Stimulated activated CD8-positive, alpha-beta memory T cell treated with anti-CD3 and anti-CD28 coated beads, Interleukin-2, amount 100 ng/mL, for 1 hour (primary cell): ENCODE data around the gene GPN3.
A peak's percentile ranks its signal among the peaks of the same experiment; 100 is the strongest.
"Not testable (repeated sequence)": the region's sequence is repeated elsewhere in the genome, so short reads cannot be mapped to it uniquely, and the experiment has no call there.

Experiments used
- DNase-seq, 2 donors: peaks; one replicate each; pipeline ENCODE4 v3.0.0-alpha.2; 2020; ENCODE audit warnings: low read depth in 2 of 2

GPN3 gene

GRCh38 chr12:110444455-110444854 is 23.6 kb downstream of the GPN3 start:
- no peak for DNase-seq

DNA sequence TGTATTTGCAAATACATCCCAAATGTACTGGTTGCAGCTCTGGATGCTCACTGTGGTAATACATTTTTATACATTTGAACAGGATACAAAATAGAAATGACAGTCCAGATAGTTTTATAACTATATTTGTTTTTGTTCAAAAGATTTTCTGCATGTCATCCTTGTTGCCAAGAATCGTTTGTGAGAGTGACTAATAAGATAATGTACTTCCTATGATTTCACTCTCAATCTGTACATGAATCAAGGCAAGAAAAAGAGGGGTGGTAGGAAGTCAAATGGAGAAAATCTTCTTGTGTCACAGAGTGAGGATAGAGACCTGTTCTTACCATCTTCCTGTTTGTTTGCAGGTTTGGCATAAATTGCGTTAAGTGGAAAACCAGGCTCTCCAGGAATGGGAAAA is 31.8 kb downstream of the GPN3 start:
- no peak for DNase-seq

DNA sequence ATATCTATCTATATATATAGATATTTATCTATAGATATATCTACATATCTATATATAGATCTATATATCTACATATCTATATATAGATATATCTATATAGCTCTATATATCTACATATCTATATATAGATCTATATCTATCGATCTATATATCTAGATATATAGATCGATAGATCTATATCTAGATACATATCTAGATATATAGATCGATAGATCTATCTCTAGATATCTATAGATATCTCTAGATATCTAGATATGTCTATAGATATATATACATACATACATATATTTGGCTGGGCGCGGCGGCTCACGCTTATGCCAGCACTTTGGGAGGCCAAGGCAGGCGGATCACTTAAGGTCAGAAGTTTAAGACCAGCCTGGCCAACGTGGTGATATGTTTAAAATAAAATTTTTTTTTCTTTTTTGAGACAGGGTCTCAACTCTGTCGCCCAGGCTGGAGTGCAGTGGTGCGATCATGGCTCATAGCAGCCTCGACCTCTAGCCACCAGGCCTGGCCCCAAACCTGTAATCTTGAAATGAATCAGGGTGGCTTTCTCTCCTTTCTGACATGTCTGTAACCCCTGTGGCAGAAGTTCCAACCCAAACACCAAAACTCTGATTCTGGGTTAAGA is 36.0 kb downstream of the GPN3 start:
- DNase-seq = no peak

- DNase-seq = not testable (repeated sequence)
Observed at GRCh38 chr12:110429676-110430075, 38.4 kb downstream of the GPN3 start.

DNA sequence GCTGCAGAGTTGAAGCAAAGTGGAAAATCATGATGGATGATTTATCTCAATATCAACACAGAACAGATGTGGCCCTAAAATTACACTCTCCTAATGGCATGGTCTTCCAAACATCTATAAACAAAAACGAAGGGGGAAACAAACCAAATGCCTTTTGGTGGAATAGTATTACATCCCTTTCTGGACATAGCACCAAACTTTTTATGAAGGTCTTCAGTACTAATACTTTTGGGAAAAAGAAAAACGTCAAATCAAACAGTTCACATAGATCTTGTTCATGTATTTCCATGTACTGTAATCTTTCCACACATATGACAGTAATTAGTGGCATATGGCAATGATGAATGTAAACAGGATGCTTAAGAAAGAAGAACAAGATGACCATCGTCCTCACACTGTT is 41.7 kb downstream of the GPN3 start:
- no peak for DNase-seq

DNA sequence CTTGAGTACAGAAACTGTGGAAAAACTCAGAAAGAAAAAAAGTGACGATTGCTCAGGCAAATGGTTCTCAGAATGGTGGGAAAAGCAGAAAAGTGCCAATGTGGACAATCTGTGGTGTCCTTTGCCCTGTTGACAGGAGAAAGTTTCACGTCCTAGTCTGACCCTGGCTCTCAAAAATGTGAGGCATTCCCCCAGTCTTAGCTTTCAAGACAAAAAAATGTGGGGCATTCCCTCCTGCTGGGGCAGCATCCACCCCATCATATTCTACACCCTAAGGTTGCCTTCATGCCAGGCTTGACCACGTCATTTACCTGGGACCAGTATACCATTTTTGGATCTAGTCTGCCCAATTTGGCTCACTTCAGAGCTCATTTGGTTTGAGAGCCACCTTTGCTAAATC is 43.8 kb downstream of the GPN3 start:
- no peak for DNase-seq

DNA sequence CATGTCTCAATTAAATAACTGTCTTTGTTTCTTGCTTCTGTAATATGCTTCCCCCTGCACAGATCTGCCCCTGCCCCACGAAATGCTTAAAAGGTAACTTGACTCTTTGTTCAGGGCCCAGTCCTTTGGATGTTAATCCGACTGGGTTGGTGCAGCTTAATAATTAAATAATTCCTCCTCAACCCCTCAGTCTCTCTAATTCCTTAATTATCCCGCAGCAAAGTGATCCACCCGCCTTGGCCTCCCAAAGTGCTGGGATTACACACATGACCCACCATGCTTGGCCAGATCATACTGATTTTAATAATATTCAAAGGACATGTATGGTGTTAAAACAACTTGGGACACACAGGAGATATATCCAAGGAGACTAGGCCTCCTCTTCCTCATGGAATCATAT is 46.4 kb downstream of the GPN3 start:
- DNase-seq = no peak

DNA sequence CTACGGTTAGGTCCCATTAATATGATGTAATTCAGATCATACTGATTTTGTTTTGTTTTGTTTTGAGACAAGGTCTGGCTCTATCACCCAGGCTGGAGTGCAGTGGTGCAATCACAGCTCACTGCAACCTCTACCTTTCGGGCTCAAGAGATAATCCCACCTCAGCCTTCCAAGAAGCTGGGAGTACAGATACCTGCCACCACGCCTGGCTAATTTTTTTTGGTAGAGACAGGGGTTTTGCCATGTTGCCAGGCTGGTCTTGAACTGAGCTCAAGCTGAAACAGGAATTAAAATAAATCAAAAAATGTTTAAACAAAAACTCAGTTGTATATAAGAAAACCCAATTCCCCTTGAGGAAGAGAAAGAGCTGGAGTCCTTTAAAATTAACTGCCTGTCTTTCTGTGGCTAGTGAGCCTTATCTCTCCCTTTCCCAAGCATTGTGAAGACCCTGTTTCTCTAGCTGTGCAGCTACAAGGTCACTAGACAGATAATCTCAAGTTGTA is 46.8 kb downstream of the GPN3 start:
- no peak for DNase-seq

GRCh38 chr12:110420644-110421043 is 47.4 kb downstream of the GPN3 start:
- not testable (repeated sequence) for DNase-seq

GRCh38 chr12:110417113-110417512 is 50.9 kb downstream of the GPN3 start:
- DNase-seq = not testable (repeated sequence)

DNA sequence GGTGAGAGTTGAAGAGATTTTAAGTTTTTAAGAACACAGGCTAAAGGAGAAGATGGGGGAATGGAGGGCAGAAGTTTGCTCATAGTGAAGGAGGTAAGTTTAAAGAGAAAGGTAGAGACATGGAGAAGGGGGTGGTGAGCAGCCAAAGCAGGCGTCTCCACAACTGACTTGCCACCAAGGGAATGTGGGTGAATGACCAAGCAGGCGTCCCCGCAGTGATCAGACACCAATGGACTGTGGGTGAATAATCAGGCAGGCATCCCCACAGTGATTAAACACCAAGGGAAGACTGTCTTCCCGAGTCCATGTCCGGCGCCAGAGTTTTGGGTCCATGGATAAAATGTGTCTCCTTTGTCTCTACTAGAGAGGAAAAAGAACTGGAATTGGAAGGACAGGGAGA is 58.0 kb downstream of the GPN3 start:
- not testable (repeated sequence) for DNase-seq

GRCh38 chr12:110405126-110405662 is 62.9 kb downstream of the GPN3 start:
- DNase-seq = not testable (repeated sequence)

GRCh38 chr12:110403976-110404682 is 63.9 kb downstream of the GPN3 start:
- peak; percentile 55 to 72 for DNase-seq

GRCh38 chr12:110403146-110403975 is 64.7 kb downstream of the GPN3 start, which contains the start of gene ANAPC7:
Gene ANAPC7 (minus strand): TSS chr12:110403708. CDS start chr12:110403627, 81 bp downstream.
- DNase-seq = peak; percentile 66 to 75
